GM19328 (cell line): ENCODE results near the gene ASRGL1.

Source experiments
- ATAC-seq: cut with Tn5 transposase; IDR thresholded peaks from one replicate; pipeline ENCODE4 v1.9.1; 2021; ENCODE audit warnings: mild to moderate bottlenecking, moderate library complexity; ENCODE audit not compliant: unreplicated experiment

Gene ASRGL1

DNA sequence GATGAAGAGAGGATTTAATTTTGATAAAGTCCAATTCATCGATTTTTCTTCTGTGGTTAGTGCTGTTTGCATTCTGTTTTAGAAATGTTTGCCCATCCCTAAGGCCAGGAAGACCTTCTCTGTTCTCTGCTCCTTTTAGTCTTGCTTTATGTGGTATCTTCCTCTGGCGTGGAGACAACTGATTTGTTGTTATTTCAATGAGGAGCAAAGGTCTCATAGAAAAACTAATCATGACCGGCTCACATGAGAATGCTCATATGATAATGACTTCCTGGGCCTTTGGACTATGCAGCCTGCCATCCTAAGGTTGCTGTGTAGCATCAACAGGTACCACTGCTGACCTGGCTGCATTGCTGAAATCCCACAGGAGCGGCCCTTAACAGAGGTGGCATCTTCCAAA lies 101.4 kb downstream of the ASRGL1 start:
- ATAC-seq, result no peak

DNA sequence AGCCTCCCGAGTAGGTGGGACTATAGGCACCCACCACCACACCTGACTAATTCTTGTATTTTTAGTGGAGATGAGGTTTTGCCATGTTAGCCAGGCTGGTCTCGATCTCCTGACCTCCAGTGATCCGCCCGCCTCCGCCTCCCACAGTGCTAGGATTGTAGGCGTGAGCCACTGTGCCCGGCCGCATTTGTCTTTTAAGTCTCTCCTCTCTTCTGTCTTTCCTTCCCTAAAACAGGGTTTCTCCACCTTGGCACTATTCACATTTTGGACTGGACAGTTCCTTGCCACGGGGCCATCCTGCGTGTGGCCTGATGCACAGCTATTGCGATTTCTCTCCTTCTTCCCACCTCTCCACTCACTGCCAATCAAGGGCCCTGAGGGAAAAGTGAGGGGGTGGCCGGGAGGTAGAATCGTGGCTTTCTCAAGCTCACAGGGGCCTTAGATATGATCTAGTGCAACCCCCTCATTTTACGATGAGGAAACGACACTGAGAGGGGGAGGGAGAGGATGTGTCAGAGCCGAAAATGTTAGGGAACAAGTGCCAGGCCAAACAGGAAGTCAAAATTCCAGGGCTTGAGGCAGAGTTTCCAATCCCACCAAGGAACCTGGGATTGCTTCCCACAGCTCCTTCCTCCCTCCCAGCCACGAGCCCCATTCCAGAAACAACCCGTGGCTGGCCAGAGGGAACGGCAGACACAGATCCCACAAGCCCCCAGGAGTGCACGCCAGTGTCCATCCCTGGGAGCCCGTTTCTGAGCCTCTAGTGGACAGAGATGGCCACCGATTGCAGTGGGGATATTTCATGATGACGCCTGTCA lies 102.7 kb downstream of the ASRGL1 start:
- ATAC-seq, result no peak
